IMR-90 (cell line): Measurements from ENCODE around the gene MPL. TPM values are rescaled to one million over a fixed set of nuclear protein-coding genes. Genes with fewer than 3 reads are reported as not detected.

ENCODE experiments used
- ATAC-seq: fragments of 200-7000 bp; cut with Tn5 transposase; 2 replicates; pipeline ENCODE4 v1.9.1; 2020; ENCODE audit warnings: low read depth, mild to moderate bottlenecking, moderate library complexity
- BruUV-seq: library from RNA; stranded (reverse); fragments of 400-500 nt; replicated peaks from 2 replicates; lab custom pipeline; 2021; lab: Mats Ljungman, UMichigan
- CTCF ChIA-PET: fragments of 300-600 bp; formaldehyde crosslinking; extraction: SDS; loops from one replicate; lab custom pipeline; 2021; ENCODE audit warnings: antibody characterized with exemption; lab: Yijun Ruan, JAX
- POLR2A ChIA-PET: fragments of 300-600 bp; sonication (Branson Sonifier 250); formaldehyde crosslinking; loops from one replicate; lab custom pipeline; 2022; ENCODE audit warnings: antibody characterized with exemption; ENCODE audit not compliant: unreplicated experiment; lab: Charles Lee
- DNase-seq: peaks from one replicate; pipeline ENCODE4 v3.0.0; 2013
- H2AFZ ChIP-seq: replicated peaks from 2 replicates; pipeline ENCODE3; 2013; ENCODE audit warnings: low read length, mild to moderate bottlenecking; ENCODE audit not compliant: poor library complexity
- H2AK5ac ChIP-seq: 2 replicates; pipeline ENCODE4 v1.6.1; 2013; ENCODE audit warnings: low read depth, low read length, inconsistent platforms
- H2AK9ac ChIP-seq: replicated peaks from 2 replicates; pipeline ENCODE3; 2013; ENCODE audit warnings: mild to moderate bottlenecking, low read depth, low read length, moderate library complexity; ENCODE audit not compliant: poor library complexity
- H2BK120ac ChIP-seq: 2 replicates; pipeline ENCODE4 v1.6.1; 2013; ENCODE audit warnings: low read depth, low read length, inconsistent platforms
- H2BK15ac ChIP-seq: 3 replicates; pipeline ENCODE4 v1.6.1; 2013; ENCODE audit warnings: low read depth, low read length, inconsistent platforms
- H2BK20ac ChIP-seq: 2 replicates; pipeline ENCODE4 v1.6.1; 2013; ENCODE audit warnings: low read depth, mild to moderate bottlenecking, inconsistent platforms, low read length, moderate library complexity
- H2BK5ac ChIP-seq: 2 replicates; pipeline ENCODE4 v1.6.1; 2013; ENCODE audit warnings: mild to moderate bottlenecking, low read depth, low read length, inconsistent platforms; ENCODE audit not compliant: poor library complexity, severe bottlenecking
- H3K14ac ChIP-seq: replicated peaks from 2 replicates; pipeline ENCODE4 v1.6.1; 2013; ENCODE audit warnings: low read depth, low read length, inconsistent platforms
- H3K18ac ChIP-seq: 2 replicates; pipeline ENCODE4 v1.6.1; 2013; ENCODE audit warnings: low read depth, low read length, control low read depth
- H3K23ac ChIP-seq: 2 replicates; pipeline ENCODE4 v1.6.1; 2013; ENCODE audit warnings: low read depth, low read length, inconsistent platforms
- H3K27ac ChIP-seq: 2 replicates; pipeline ENCODE4 v1.5.1; 2013; ENCODE audit warnings: mild to moderate bottlenecking, control low read depth, low read length; ENCODE audit not compliant: insufficient read depth
- H3K27me3 ChIP-seq: 2 replicates; pipeline ENCODE4 v1.6.1; 2013; ENCODE audit warnings: low read length; ENCODE audit not compliant: control insufficient read depth, insufficient read depth
- H3K36me3 ChIP-seq: 2 replicates; pipeline ENCODE4 v1.6.1; 2013; ENCODE audit warnings: low read length, mixed read lengths; ENCODE audit not compliant: control insufficient read depth, insufficient read depth
- H3K4ac ChIP-seq: 2 replicates; pipeline ENCODE4 v1.6.1; 2013; ENCODE audit warnings: low read depth, low read length, inconsistent platforms
- H3K4me1 ChIP-seq: 2 replicates; pipeline ENCODE4 v1.6.1; 2013; ENCODE audit warnings: low read length, mixed read lengths; ENCODE audit not compliant: control insufficient read depth, insufficient read depth
- H3K4me2 ChIP-seq: 2 replicates; pipeline ENCODE4 v1.6.1; 2013; ENCODE audit warnings: low read depth, mild to moderate bottlenecking, control low read depth, low read length, moderate library complexity
- H3K4me3 ChIP-seq: 2 replicates; pipeline ENCODE4 v1.5.1; 2013; ENCODE audit warnings: low read depth, mild to moderate bottlenecking, control low read depth, low read length, moderate library complexity; ENCODE audit not compliant: insufficient read depth
- H3K56ac ChIP-seq: 2 replicates; pipeline ENCODE4 v1.6.1; 2013; ENCODE audit warnings: low read length, inconsistent platforms; ENCODE audit not compliant: insufficient read depth; ENCODE audit errors: extremely low read depth
- H3K79me1 ChIP-seq, 2 experiments: 2 replicates each; pipeline ENCODE4 v1.6.1; 2013; ENCODE audit warnings: low read length in 2 of 2, inconsistent platforms in 1 of 2, low read depth in 1 of 2
- H3K9ac ChIP-seq: 2 replicates; pipeline ENCODE4 v1.6.1; 2013; ENCODE audit warnings: low read depth, low read length, control low read depth
- H3K9me1 ChIP-seq: 2 replicates; pipeline ENCODE4 v1.6.1; 2013; ENCODE audit warnings: low read length, inconsistent platforms; ENCODE audit not compliant: insufficient read depth
- H3K9me3 ChIP-seq: 2 replicates; pipeline ENCODE4 v1.6.1; 2013; ENCODE audit warnings: low read length; ENCODE audit not compliant: control insufficient read depth, insufficient read depth
- H4K20me1 ChIP-seq: 2 replicates; pipeline ENCODE4 v1.6.1; 2013; ENCODE audit warnings: low read length, inconsistent platforms; ENCODE audit not compliant: insufficient read depth
- H4K5ac ChIP-seq: 2 replicates; pipeline ENCODE4 v1.6.1; 2013; ENCODE audit warnings: mild to moderate bottlenecking, low read depth, low read length, control low read depth
- H4K8ac ChIP-seq, 2 experiments: 2 replicates each; pipeline ENCODE4 v1.6.1; 2013; ENCODE audit warnings: low read depth in 2 of 2, low read length in 2 of 2, control low read depth in 1 of 2, inconsistent platforms in 1 of 2
- H4K91ac ChIP-seq: 2 replicates; pipeline ENCODE4 v1.6.1; 2013; ENCODE audit warnings: low read depth, low read length, inconsistent platforms; ENCODE audit not compliant: insufficient read depth
- CEBPB ChIP-seq: IDR thresholded peaks from 2 replicates; pipeline ENCODE4 v1.6.1; 2012; ENCODE audit warnings: low read depth, low read length, improper control_type of control experiment
- CHD1 ChIP-seq: IDR thresholded peaks from 2 replicates; pipeline ENCODE4 v1.6.1; 2012; ENCODE audit warnings: low read depth, low read length, improper control_type of control experiment
- NFE2L2 ChIP-seq: fragments of 150-350 bp; IDR thresholded peaks from 2 replicates; pipeline ENCODE4 v1.6.1; 2016; ENCODE audit warnings: low read depth, mild to moderate bottlenecking, low read length
- RAD21 ChIP-seq: IDR thresholded peaks from 2 replicates; pipeline ENCODE4 v1.6.1; 2012; ENCODE audit warnings: low read length, improper control_type of control experiment
- RCOR1 ChIP-seq: IDR thresholded peaks from 2 replicates; pipeline ENCODE4 v1.6.1; 2012; ENCODE audit warnings: mild to moderate bottlenecking, low read length, improper control_type of control experiment; ENCODE audit not compliant: insufficient replicate concordance
- SMC3 ChIP-seq: fragments of 150-350 bp; IDR thresholded peaks from 2 replicates; pipeline ENCODE4 v1.6.1; 2016; ENCODE audit warnings: low read depth, mild to moderate bottlenecking, antibody characterized with exemption, low read length, moderate library complexity
- WGBS, 2 experiments: methylation state at CpG; one replicate each; pipeline versions ENCODE4 v1.1.5 to v1.1.7; 2013; ENCODE audit warnings: missing lambda C conversion rate in 2 of 2; ENCODE audit not compliant: insufficient read length in 1 of 2; ENCODE audit errors: extremely low coverage in 2 of 2; 5-methylcytosine and 5-hydroxymethylcytosine counted together
- dilution Hi-C: fragments of 300-500 bp; cut with HindIII; formaldehyde crosslinking; loops from one replicate; pipeline ENCODE4 v1.14.3; 2018; ENCODE audit warnings: low sequenced_read_pairs; ENCODE audit not compliant: unreplicated experiment
- in situ Hi-C: fragments of 300-500 bp; cut with MboI; formaldehyde crosslinking; loops from 3 replicates; pipeline ENCODE4 v1.14.3; 2019; ENCODE audit warnings: low sequenced_read_pairs, inconsistent platforms, mixed read lengths
- intact Hi-C: fragments of 100-400 bp; cut with micrococcal nuclease; formaldehyde crosslinking; loops from 2 replicates; pipeline ENCODE4 v1.10.0; 2022
- polyA plus RNA-seq, 3 experiments: library from polyadenylated mRNA; depleted of rRNA; stranded (reverse); fragments of >200 nt; gene quantifications; 2 replicates each; pipeline ENCODE4 v1.2.3, GENCODE V29; 2012; ENCODE audit warnings: low replicate concordance in 1 of 3
- total RNA-seq: library from RNA; depleted of rRNA; stranded (reverse); fragments of >200 nt; gene quantifications from 2 replicates; pipeline ENCODE4 v1.2.3, GENCODE V29; 2012
- TF ChIP-seq, protein P1 (sequence below): conservative IDR thresholded peaks from 2 replicates; pipeline ENCODE4 v1.5.1; 2012; ENCODE audit warnings: mild to moderate bottlenecking, low read depth, low read length, improper control_type of control experiment
- TF ChIP-seq, protein P2 (sequence below): fragments of 150-350 bp; IDR thresholded peaks from 2 replicates; pipeline ENCODE4 v1.6.1; 2017; ENCODE audit warnings: mild to moderate bottlenecking, antibody characterized with exemption, low read length, low read depth

Gene MPL
- total and polyA plus RNA-seq, 2 of the 4 experiments (the other 2 are of a cell fraction) = 0.12 TPM; not detected in 1

DNA sequence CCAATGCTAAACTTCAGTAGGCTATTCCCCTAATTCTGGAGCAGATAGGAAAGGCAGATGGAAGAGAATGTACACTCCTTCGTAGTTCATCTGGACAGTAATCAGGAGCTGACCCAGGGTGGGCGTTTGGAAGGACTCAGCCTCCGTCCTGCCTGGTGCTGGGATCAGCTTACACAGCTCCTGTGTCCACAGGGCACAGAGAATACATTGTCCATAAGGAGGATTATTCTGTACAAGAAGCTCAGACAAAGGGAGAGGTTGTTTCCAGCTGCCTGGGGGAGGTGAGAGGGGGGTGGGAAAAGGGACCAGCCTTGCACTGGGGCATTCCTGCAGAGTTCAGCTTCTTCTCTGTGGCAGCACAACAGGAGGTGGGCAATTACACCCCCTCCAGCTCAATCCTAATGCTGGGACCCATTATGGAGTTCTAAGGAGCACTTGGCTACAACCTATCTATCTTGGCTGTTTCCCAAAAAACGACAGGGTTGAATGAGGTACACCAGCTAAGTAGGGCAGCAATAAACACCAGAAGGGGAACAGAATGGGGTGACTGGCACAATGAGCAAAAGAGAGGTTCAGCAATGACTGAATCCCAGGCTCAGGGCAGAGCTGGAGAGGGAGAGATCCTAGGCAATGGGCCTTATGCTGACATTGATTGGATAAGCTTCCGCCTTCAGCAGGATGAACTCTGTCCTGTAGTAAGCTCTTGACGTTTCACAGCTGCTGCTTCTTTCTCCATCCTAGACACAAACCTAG is 44.6 kb downstream of the MPL start (continued):
- TF ChIP-seq CHD1 = no peak

DNA sequence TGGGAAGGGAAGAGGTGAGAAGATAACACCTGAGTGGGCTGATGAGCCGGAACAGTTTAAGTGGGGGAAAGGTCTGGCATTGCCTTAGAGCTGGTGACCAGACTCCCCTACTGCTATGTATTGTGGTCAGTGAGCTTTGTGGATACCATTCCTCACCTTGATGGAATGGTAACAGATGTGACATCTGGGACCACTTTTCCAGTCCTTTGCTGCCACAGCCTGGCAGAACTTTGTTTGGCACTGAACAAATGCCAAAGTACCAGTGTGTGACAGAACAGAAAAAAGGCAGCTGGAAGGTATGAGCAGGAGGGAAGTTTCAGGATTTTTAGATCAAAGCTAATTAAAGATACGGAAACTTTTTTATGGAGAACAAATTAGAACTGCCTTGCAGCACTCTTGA is 45.8 kb downstream of the MPL start:
- Histone ChIP-seq H2AK5ac (no peak overlapping the region), H3K56ac (no peak overlapping the region), H4K20me1 (peaks cover 20% of the 10 kb centered on the region; the same call in 1 of the 2 replicates), H3K23ac (no peak overlapping the region), H3K9me3 (no peaks in the 10 kb centered on the region), H2BK20ac (no peak overlapping the region), H4K8ac (no peak overlapping the region), H3K27me3 (no peaks in the 10 kb centered on the region), H2AK9ac (no peak overlapping the region), H3K4me1 (peaks cover 6% of the 10 kb centered on the region), H3K9ac (no peak overlapping the region), H2AFZ (no peak overlapping the region), H2BK120ac (no peak overlapping the region), H3K36me3 (peaks cover 54% of the 10 kb centered on the region), H3K4ac (no peak overlapping the region), H4K91ac (no peak overlapping the region), H3K27ac (no peak overlapping the region), H3K4me2 (no peak overlapping the region), H4K5ac (no peak overlapping the region), H3K18ac (no peak overlapping the region), H3K79me1 (peaks cover 18 to 64% of the 10 kb centered on the region in 2 experiments), H3K4me3 (no peak overlapping the region), H3K9me1 (peaks cover 14% of the 10 kb centered on the region), H3K14ac (no peak overlapping the region), H2BK5ac (no peak overlapping the region), H2BK15ac (no peak overlapping the region)
- POLR2A ChIA-PET = no interaction called here
- intact Hi-C loops (no loop called here), dilution Hi-C loops (no loop called here), in situ Hi-C loops (no loop called here)
- CTCF ChIA-PET = no interaction called here
- no TSS peak for BruUV-seq
- DNase-seq (no peak), ATAC-seq (no peak)
- WGBS, 2 experiments = no CpG with 5 or more reads among the region's 2 CpGs
- TF ChIP-seq RAD21 (peak; percentile 34), CEBPB (no peak), NFE2L2 (no peak), RCOR1 (no peak), SMC3 (peak; percentile 30; the same call in 1 of the 2 replicates), CHD1 (no peak)
- TF ChIP-seq, protein P1, sequence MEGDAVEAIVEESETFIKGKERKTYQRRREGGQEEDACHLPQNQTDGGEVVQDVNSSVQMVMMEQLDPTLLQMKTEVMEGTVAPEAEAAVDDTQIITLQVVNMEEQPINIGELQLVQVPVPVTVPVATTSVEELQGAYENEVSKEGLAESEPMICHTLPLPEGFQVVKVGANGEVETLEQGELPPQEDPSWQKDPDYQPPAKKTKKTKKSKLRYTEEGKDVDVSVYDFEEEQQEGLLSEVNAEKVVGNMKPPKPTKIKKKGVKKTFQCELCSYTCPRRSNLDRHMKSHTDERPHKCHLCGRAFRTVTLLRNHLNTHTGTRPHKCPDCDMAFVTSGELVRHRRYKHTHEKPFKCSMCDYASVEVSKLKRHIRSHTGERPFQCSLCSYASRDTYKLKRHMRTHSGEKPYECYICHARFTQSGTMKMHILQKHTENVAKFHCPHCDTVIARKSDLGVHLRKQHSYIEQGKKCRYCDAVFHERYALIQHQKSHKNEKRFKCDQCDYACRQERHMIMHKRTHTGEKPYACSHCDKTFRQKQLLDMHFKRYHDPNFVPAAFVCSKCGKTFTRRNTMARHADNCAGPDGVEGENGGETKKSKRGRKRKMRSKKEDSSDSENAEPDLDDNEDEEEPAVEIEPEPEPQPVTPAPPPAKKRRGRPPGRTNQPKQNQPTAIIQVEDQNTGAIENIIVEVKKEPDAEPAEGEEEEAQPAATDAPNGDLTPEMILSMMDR = peak; percentile 21; the same call in 1 of the 2 replicates
- TF ChIP-seq, protein P2, sequence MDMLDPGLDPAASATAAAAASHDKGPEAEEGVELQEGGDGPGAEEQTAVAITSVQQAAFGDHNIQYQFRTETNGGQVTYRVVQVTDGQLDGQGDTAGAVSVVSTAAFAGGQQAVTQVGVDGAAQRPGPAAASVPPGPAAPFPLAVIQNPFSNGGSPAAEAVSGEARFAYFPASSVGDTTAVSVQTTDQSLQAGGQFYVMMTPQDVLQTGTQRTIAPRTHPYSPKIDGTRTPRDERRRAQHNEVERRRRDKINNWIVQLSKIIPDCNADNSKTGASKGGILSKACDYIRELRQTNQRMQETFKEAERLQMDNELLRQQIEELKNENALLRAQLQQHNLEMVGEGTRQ = no peak
